Stimulated activated CD4-positive, alpha-beta T cell treated with anti-CD3 and anti-CD28 coated beads, Interleukin-1b, Interleukin-23, amount 100 ng/mL, for 1 hour (primary cell): ENCODE results near the gene CASP7.

Experiments used
- DNase-seq, 2 donors: peaks; one replicate each; pipeline ENCODE4 v3.0.0-alpha.2; 2020; ENCODE audit warnings: low read depth in 2 of 2

The CASP7 gene

GRCh38 chr10:113712024-113712423, 32.3 kb downstream of the CASP7 start:
- DNase-seq, result no peak

DNA sequence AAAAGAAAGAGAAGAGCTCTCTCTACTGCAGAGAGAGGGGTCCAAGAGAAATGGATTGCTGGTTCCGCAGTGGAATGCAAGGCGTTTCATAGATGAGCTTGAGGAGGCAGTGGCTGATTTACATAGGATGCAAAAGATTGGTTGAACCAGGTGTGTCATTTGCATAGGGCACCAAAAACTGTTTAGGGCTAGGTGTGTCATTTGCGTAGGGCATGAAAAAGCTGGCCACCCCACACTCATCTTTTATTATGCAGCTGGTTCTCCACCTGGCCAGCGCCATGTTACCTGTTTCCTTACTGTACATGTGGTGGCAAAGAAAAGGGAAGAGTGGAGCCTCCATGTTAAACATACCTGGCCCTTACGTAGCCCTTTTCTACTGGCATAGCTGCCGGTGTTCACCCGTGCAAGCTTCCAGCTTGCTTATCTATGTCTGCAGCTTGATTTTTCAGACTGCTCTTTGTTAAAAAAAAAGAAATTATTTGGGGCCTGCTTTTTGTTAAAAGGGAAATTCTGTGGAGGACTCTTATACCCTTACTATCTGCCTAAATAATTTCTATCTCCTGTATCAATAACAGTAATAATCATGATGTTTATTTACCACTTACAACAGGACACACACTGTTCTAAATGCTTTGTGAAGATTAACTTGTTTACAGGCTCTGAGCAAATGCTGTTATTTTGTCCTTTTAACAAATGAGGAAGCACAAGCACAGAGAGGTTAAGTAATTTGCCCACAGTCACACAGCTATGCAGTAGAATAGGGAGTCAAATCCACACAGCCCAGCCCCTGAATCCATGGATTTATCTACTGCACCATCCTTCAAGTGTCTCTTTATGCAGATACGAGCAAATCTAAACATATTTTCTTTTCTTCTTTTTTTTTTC, 33.3 kb downstream of the CASP7 start:
- no peak for DNase-seq

GRCh38 chr10:113713640-113713982, 33.9 kb downstream of the CASP7 start:
- DNase-seq, result no peak

DNA sequence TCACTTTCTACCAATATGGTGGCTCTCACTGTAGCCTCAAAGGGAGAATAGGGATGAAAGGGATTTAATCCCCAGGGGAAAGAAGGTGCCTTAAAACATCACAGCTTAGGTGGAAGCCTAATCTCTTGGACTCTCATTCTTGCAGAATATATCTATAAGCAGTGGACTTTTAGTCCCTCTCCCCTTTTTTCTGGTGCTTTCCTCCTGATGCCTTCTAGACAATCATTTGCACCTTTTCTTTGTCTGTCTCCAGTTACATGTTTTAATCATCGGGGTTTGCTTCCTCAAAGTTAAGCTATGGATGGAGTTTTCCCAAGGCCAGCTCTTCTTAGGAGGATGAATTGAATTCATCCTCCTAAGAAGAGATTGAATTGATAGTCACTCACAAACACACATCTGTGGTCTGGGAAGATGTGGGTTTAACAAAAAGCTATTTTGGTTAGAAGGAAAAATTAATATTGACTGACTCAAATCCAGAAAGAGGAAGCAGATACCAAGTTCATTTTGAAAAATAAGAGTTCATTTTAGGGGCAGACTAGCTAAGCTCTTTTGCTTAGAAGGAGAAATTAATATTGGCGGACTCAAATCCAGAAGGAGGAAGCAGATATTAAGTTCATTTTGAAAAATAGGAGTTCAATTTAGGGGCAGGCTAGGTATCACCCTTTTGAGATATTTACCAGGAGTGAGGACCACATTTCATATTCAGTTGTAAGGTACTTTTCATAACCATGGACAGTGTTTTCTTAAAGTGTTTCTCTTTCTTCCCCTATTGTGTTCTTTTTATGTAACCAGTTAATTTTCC, 36.6 kb downstream of the CASP7 start:
- DNase-seq, result no peak

- DNase-seq, result no peak
Measured at GRCh38 chr10:113718969-113719822, 39.5 kb downstream of the CASP7 start.

- DNase-seq, result no peak
Measured at GRCh38 chr10:113720386-113720785, 40.7 kb downstream of the CASP7 start.

GRCh38 chr10:113732160-113732881, 52.6 kb downstream of the CASP7 start:
- DNase-seq, result no peak

- no peak for DNase-seq
Measured at GRCh38 chr10:113732966-113733365, 53.3 kb downstream of the CASP7 start.

GRCh38 chr10:113733635-113734034, 53.9 kb downstream of the CASP7 start:
- no peak for DNase-seq

DNA sequence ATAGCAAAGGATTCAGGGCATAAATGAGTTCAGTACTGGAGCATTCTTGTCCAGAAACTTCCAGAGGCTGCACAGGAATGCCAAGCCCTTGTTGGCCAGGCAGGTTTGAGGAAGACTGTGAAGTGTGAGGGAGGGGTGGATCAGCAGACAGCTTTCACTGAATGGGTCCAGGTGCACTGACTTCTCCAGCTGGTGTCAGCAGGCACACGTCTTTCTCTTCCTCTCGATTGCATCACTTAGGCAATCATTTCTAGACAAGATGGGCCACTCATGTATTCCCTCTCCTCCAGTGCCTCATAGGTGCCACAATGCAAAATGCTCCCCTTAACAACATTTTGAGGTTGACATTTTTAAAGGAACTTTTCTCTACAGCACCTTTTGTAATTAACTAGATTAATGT, 56.2 kb downstream of the CASP7 start:
- DNase-seq, result no peak

DNA sequence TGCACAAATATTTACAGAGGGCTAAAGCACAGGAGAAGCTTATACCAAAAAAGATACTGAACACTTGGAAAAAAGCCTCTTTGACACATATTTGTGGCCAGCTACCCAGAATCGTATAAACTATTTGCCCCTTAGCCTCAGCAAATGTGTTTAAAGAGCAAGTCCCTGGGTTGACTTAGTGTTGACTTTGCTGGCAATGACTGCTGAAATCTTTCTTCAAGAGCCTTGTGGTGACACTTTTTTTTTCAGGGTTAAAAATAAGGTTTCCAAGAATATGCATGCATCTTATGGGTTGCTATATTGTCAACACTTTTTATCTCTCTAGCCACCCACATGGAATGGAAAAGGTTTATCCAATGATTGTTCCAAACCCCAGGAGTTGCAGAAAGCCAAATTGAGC, 56.9 kb downstream of the CASP7 start:
- DNase-seq, result no peak

DNA sequence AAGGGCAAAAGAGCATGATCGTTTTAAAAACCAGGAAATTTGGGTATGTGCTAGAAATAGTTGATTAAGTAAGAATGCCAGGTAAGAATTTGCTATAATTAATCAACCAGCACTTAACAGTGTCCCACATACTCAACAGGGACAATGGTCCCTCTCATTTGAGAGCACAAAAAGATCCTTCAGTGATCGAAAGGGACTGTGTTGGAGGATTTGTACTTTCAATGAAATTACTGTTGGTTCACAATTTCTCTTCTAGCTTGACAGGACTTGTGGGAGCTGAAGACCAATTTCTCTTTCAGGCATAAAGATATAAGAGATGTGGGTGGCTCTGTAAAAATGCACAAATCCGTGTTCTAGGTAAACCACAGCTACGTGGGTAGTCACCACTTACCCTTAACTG, 59.3 kb downstream of the CASP7 start:
- DNase-seq, result no peak

DNA sequence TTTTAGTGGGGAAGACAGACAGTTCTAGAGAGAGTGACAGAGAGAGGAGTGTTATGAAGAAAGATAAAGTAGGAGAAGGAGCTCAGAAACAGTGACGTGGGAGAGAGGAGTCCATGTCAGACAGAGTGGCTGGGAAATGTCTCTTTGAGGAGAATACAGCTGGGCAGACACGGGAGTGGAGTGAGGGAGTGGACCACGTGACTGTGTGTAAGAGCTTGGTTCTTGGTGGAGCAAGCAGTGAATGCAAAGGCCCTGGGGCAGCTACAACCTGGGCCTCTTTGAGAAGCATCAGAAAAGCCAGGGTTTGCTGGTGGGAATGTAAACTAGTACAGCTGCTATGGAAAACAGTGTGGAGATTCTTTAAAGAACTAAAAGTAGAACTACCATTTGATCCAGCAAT, 59.9 kb downstream of the CASP7 start:
- no peak for DNase-seq

DNA sequence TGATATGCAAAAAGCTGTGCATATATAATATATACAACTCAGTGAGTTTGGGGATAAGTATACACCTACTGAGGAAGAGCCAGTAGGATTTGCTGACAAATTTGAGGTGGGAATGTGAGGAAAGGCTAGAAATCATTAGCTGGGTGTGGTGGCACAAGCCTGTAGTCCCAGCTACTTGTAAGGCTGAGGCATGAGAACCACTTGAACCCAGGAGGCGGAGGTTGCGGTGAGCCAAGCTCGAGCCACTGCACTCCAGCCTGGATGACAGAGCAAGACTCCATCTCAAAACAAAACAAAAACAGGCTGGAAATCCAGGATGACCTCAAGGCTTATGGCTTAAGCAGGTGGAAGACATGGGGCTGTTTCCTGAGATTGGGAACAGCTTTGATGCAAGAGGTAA, 61.1 kb downstream of the CASP7 start:
- no peak for DNase-seq

- DNase-seq, result no peak
Measured at GRCh38 chr10:113742466-113742865, 62.8 kb downstream of the CASP7 start.

- DNase-seq, result no peak
Measured at GRCh38 chr10:113743594-113743993, 63.9 kb downstream of the CASP7 start.

DNA sequence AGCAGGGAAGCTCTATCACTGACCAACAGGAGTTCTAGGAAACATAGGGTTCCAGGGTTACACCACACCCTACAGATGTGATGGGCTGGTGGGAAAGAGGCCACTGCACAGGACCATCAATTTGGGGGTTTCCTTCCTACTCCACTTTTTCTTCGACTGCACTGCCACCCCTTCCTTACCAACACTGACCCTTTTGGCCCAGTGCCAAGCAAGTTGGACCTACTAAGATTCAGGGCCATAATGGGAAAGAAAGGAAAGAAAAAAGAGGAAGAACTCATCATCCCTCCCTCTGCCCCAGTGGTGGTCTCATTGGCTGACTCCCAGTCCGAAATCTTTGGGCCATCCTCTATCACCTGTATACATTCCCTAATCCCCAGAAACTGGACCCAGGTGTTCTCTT, 65.7 kb downstream of the CASP7 start:
- DNase-seq, result no peak

DNA sequence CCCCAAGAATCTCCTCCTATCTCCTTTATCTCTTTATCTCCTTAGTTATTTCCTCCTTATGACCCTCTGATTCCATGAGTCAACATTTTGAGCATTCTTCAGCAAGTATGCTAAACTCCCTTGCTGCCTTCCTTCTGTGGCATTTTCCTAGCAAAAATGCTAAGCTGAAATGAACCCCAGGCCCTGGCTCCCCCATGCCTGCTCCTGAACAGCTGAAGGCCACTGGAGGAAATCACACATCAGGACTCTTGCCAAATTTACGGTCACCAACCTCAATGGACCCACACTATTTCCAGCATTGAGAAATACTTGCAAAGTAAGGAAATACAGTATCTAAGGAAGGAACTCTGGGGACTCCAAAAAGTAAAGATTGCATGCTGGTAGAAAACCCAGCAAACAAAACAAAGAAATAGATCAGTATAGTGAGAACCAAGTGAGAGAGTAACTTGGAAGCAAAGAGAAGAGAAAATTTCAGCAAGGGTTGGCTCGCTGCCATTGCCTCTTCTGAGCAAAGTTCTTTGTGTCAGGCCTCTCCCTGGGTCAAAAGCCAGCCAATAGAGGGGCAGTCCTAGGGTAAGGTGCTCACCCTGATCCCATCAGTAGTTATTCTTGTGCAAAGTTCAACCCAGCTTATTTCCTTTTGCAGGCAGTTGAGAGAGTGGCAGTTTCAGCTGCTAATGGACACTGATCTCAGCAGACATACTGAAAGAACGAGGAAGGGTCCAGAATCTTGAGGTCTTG, 66.7 kb downstream of the CASP7 start:
- DNase-seq, result no peak

DNA sequence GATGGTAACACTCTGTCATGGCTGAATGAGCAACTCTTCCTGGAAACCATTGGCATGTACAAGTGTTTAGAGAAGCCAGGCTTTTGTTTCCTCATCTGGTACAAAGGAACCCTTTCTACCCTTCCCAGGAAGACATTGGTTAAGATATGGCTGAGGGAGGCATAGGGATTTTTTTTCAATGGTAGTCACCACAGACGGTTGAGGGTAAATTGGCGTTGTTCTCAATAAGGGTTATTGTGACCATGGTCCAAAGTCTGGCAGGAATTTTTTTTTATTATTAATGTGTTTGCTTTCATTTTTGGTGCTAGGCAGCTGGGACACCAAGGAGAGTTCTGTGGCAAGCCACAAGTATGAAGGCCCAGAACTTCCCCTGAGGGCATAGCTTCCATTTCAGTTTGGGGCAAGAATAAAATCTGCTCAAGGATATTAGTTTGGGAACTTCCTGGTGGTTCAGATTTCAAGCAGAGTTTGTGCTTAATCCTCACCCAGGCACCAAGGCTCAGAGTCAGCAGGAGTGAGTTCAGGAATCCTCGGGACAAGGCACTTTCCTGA, 71.5 kb downstream of the CASP7 start, which contains the start of gene PLEKHS1:
Gene PLEKHS1, plus strand, starts transcription at position 502 of the 552 bp plus-strand sequence. CDS start 3,596 bp downstream, outside the sequence.
- no peak for DNase-seq

DNA sequence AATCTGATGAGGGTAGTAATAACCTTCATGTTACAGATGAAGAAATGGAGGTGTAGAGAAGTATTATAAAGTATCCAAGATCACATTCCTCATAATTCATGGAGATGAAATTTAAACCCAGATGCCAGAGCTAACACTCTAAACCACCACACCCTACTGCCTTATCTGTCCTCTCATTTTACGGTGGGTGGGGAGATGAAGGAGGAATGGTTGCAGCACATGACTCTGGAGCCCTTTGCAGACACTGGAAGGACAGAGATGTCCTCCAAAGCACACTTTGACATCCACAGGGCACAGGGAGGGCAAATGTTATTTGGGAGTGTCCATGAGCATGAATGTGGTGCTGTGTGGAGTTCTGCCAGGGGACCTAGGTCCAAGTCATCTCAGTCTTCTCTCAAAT, 72.8 kb downstream of the CASP7 start:
- no peak for DNase-seq
